Memory B cell (primary cell): ENCODE data around the gene DUSP6.

Experiments used
- ATAC-seq: fragments of 150-1000 bp; cut with Tn5 transposase; 2 replicates; pipeline ENCODE4 v1.10.0; 2021; ENCODE audit warnings: low read depth, mild to moderate bottlenecking, moderate library complexity
- DNase-seq, 2 donors: peaks; one replicate each; pipeline ENCODE4 v3.0.0; 2022; ENCODE audit warnings: low spot score in 2 of 2
- H3K27ac Mint-ChIP-seq: one replicate; pipeline ENCODE4 v1.8.0; 2022; ENCODE audit warnings: mild to moderate bottlenecking, moderate library complexity, mixed read lengths
- H3K27me3 Mint-ChIP-seq: one replicate; pipeline ENCODE4 v1.8.0; 2022; ENCODE audit warnings: mixed read lengths
- H3K36me3 Mint-ChIP-seq: one replicate; pipeline ENCODE4 v1.8.0; 2022; ENCODE audit warnings: mild to moderate bottlenecking, mixed read lengths
- H3K4me1 Mint-ChIP-seq: one replicate; pipeline ENCODE4 v1.8.0; 2022; ENCODE audit warnings: mixed read lengths
- H3K4me3 Mint-ChIP-seq: one replicate; pipeline ENCODE4 v1.8.0; 2022; ENCODE audit warnings: mild to moderate bottlenecking, moderate library complexity, mixed read lengths
- H3K9me3 Mint-ChIP-seq: one replicate; pipeline ENCODE4 v1.8.0; 2022; ENCODE audit warnings: mixed read lengths

Gene DUSP6

GRCh38 chr12:89383235-89384049 is 31.1 kb upstream of the DUSP6 start:
- Mint-ChIP-seq H3K4me1 (no peaks in the 10 kb centered on the region), H3K4me3 (no peak overlapping the region), H3K27me3 (no peaks in the 10 kb centered on the region)

GRCh38 chr12:89382328-89382727 is 30.0 kb upstream of the DUSP6 start:
- Mint-ChIP-seq H3K4me3 (no peak overlapping the region), H3K27me3 (no peaks in the 10 kb centered on the region), H3K9me3 (no peaks in the 10 kb centered on the region), H3K36me3 (no peaks in the 10 kb centered on the region), H3K27ac (no peak overlapping the region), H3K4me1 (no peaks in the 10 kb centered on the region)
- ATAC-seq (no peak), DNase-seq (no peak)

More at GRCh38 chr12:89383235-89384049, 31.1 kb upstream of the DUSP6 start:
- Mint-ChIP-seq H3K36me3 (no peaks in the 10 kb centered on the region), H3K27ac (no peak overlapping the region), H3K9me3 (no peaks in the 10 kb centered on the region)
- DNase-seq (no peak), ATAC-seq (no peak)

DNA sequence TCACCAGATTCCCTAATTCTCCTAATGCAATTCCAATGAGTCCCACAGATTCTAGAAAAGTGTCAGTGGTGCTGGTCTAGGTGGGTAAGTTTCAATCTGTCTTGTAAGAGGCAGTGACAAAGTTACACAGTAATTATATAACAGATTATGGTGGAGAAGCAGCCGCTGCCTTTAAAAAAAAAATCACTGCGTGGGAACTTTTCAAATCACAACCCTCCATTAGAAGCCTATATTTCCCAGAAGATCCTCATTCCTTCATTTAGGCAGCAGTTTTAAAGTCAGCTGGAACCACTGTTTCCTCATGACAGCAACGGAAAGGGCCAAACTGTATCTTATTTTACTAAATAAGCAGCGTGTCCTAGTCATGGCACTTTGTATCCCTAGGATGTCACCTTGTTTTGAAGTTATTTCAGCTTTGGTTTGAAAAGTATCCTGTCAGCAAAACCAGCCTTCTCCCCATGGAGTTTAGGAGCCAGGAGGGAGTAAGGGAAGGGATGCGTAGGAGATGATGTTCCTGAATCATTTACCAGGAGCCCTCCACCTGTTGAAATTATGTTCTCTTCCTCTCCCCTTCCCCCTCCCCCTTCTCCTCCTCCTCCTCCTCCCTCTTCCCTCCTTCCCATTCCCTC is 27.7 kb upstream of the DUSP6 start:
- no peaks in the 10 kb centered on the region for H3K4me1 Mint-ChIP-seq
- no peak overlapping the region for H3K4me3 Mint-ChIP-seq
- no peaks in the 10 kb centered on the region for H3K27me3 Mint-ChIP-seq
- no peaks in the 10 kb centered on the region for H3K9me3 Mint-ChIP-seq
- H3K27ac Mint-ChIP-seq = no peak overlapping the region
- DNase-seq = no peak
- ATAC-seq = no peak
- H3K36me3 Mint-ChIP-seq = no peaks in the 10 kb centered on the region

DNA sequence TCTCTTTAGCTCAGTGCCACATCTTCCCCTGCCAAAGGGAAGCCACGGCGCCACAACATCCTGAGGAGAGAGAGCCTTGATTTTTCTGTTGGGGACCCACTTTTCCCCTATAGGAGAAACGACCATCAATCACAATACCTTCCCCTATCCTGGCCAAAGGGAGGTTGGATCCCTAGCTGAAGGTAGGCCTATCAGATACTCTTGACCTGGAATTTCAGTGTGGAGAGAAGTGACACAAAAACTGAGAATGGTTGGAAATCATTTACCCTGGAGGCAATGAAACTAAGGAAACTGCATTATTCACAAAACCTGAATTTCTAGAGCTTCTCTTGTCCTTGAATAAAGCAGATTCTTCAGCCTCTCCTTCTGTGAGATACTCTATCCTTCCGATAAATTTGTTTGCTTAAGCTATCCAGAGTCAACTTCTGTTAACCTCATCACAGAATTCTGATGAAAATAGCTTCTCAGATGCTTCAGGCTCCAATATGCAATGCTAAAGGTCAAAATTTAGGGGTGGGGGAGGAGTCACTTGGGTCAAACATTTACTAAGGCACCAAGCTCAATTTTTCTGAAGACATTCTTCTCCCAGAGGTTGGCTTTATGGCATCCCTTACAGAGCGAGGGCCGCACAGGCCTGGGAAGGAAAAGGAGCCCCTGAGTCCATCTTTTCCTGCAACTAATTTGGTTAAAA is 27.0 kb upstream of the DUSP6 start:
- Mint-ChIP-seq H3K36me3 (no peaks in the 10 kb centered on the region), H3K27me3 (no peaks in the 10 kb centered on the region), H3K9me3 (no peaks in the 10 kb centered on the region), H3K27ac (no peak overlapping the region), H3K4me3 (no peak overlapping the region), H3K4me1 (no peaks in the 10 kb centered on the region)
- DNase-seq = no peak
- no peak for ATAC-seq

GRCh38 chr12:89376844-89377243 is 24.5 kb upstream of the DUSP6 start:
- H3K27me3 Mint-ChIP-seq = no peaks in the 10 kb centered on the region
- ATAC-seq (no peak), DNase-seq (no peak)
- H3K27ac Mint-ChIP-seq = no peak overlapping the region
- no peaks in the 10 kb centered on the region for H3K4me1 Mint-ChIP-seq
- no peaks in the 10 kb centered on the region for H3K36me3 Mint-ChIP-seq
- H3K9me3 Mint-ChIP-seq = no peaks in the 10 kb centered on the region
- H3K4me3 Mint-ChIP-seq = no peak overlapping the region

GRCh38 chr12:89376202-89376529 is 23.9 kb upstream of the DUSP6 start:
- Mint-ChIP-seq H3K4me3 (no peak overlapping the region), H3K9me3 (no peaks in the 10 kb centered on the region), H3K4me1 (no peaks in the 10 kb centered on the region), H3K27me3 (no peaks in the 10 kb centered on the region), H3K27ac (no peak overlapping the region), H3K36me3 (no peaks in the 10 kb centered on the region)
- no peak for ATAC-seq
- no peak for DNase-seq

- Mint-ChIP-seq H3K4me3 (no peak overlapping the region), H3K36me3 (no peaks in the 10 kb centered on the region), H3K27me3 (no peaks in the 10 kb centered on the region), H3K4me1 (no peaks in the 10 kb centered on the region), H3K27ac (no peak overlapping the region), H3K9me3 (no peaks in the 10 kb centered on the region)
- no peak for ATAC-seq
- DNase-seq = no peak
These were observed 21.7 kb upstream of the DUSP6 start for GRCh38 chr12:89373763-89374572.

- Mint-ChIP-seq H3K36me3 (no peaks in the 10 kb centered on the region), H3K27ac (no peak overlapping the region), H3K4me1 (peaks cover 2% of the 10 kb centered on the region), H3K4me3 (no peak overlapping the region), H3K9me3 (no peaks in the 10 kb centered on the region), H3K27me3 (no peaks in the 10 kb centered on the region)
- ATAC-seq = no peak
- DNase-seq = no peak
These were observed 20.5 kb upstream of the DUSP6 start for GRCh38 chr12:89372584-89373370.

- H3K27me3 Mint-ChIP-seq = no peaks in the 10 kb centered on the region
- DNase-seq = no peak
- no peaks in the 10 kb centered on the region for H3K9me3 Mint-ChIP-seq
- no peaks in the 10 kb centered on the region for H3K36me3 Mint-ChIP-seq
- peaks cover 3% of the 10 kb centered on the region for H3K4me1 Mint-ChIP-seq
- no peak for ATAC-seq
- no peak overlapping the region for H3K27ac Mint-ChIP-seq
- no peak overlapping the region for H3K4me3 Mint-ChIP-seq
These were observed 18.5 kb upstream of the DUSP6 start for GRCh38 chr12:89370850-89371249.

DNA sequence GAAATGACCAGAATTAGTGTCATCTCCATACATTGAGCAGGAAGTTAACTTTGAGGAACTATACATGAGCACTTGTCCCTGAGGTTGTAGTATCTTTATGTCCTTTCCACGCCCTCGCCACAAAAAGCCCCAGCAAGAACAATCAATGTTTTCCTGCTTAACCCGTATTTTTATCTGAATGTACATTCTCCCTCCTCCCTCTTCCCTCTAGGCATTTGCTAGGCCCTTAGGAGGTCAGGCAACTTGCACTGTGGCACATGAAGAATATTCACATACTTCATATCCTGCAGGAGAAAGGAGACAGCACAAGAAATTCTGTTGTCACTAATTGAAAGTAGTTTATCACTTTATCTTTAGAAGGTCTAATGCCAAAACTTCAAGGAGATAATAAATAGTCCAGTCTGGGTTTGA is 18.1 kb upstream of the DUSP6 start:
- H3K27me3 Mint-ChIP-seq = no peaks in the 10 kb centered on the region
- H3K27ac Mint-ChIP-seq = no peak overlapping the region
- peaks cover 3% of the 10 kb centered on the region for H3K4me1 Mint-ChIP-seq
- ATAC-seq (no peak), DNase-seq (no peak)
- H3K4me3 Mint-ChIP-seq = no peak overlapping the region
- no peaks in the 10 kb centered on the region for H3K9me3 Mint-ChIP-seq
- H3K36me3 Mint-ChIP-seq = no peaks in the 10 kb centered on the region

DNA sequence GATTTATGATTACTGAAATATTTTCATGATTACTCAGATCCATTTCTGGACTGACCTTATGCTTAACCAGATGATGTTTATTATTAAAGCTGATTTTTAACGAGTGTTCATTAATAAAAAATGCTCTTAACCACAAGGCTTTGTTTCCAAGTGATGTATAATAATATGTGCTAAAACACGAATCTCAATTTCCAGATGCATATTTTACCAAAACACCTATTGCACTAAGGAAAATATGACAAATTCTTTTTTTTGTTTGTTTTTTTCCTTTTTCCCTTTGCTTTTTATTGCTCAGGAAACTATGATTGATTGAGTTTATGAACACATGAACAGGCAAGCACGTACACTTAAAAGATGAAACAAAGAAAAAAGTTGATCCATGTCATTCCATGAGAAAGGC is 16.9 kb upstream of the DUSP6 start:
- ATAC-seq (no peak), DNase-seq (no peak)
- Mint-ChIP-seq H3K4me1 (peaks cover 3% of the 10 kb centered on the region), H3K36me3 (no peaks in the 10 kb centered on the region), H3K27me3 (no peaks in the 10 kb centered on the region), H3K27ac (no peak overlapping the region), H3K4me3 (no peak overlapping the region), H3K9me3 (no peaks in the 10 kb centered on the region)

DNA sequence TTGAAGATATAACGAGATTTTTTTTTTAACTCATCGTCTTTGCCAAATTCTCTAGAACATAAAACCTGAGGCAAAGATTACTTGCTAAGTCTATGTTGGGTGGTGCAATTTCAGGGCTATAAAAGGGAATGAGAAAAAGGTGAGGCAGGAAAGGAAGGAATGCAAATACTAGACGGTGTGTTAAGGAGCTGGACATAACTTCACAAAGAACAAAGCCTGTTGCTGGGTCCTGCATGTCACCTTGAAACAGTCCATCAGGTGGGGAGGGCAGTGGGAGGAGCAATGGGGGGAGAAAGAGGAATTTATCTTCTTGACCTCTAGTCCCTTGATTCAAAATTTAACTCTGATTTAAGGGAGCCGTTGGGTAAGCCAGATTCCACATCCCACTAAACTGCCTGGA is 16.1 kb upstream of the DUSP6 start:
- no peak overlapping the region for H3K4me3 Mint-ChIP-seq
- H3K4me1 Mint-ChIP-seq = peaks cover 4% of the 10 kb centered on the region
- ATAC-seq (no peak), DNase-seq (no peak)
- no peaks in the 10 kb centered on the region for H3K27me3 Mint-ChIP-seq
- no peaks in the 10 kb centered on the region for H3K9me3 Mint-ChIP-seq
- H3K27ac Mint-ChIP-seq = no peak overlapping the region
- no peaks in the 10 kb centered on the region for H3K36me3 Mint-ChIP-seq

- DNase-seq (no peak), ATAC-seq (no peak)
- Mint-ChIP-seq H3K4me3 (no peak overlapping the region), H3K4me1 (peaks cover 8% of the 10 kb centered on the region), H3K9me3 (no peaks in the 10 kb centered on the region), H3K36me3 (no peaks in the 10 kb centered on the region), H3K27ac (no peak overlapping the region), H3K27me3 (no peaks in the 10 kb centered on the region)
These were observed 14.5 kb upstream of the DUSP6 start for GRCh38 chr12:89366676-89367364.
